BE2C (cell line): Measurements from ENCODE around the gene POLR3GL.

Experiments
- DNase-seq: peaks from one replicate; pipeline ENCODE4 v3.0.0-alpha.2; 2020
- H3K27me3 ChIP-seq: fragments of 250-450 bp; sonication (Bioruptor Pico); 2 replicates; pipeline ENCODE4 v1.5.1; 2020; ENCODE audit warnings: mild to moderate bottlenecking
- H3K36me3 ChIP-seq: fragments of 250-450 bp; sonication (Bioruptor Pico); 2 replicates; pipeline ENCODE4 v1.5.1; 2020; ENCODE audit warnings: mild to moderate bottlenecking
- H3K4me1 ChIP-seq: fragments of 250-450 bp; sonication (Bioruptor Pico); 2 replicates; pipeline ENCODE4 v1.5.1; 2020
- H3K4me3 ChIP-seq: 2 replicates; pipeline ENCODE4 v1.5.1; 2011; ENCODE audit warnings: low read depth, low read length
- H3K9me3 ChIP-seq: fragments of 250-450 bp; sonication (Bioruptor Pico); 2 replicates; pipeline ENCODE4 v1.5.1; 2020
- CTCF ChIP-seq: IDR thresholded peaks from 2 replicates; pipeline ENCODE4 v1.5.1; 2012; ENCODE audit warnings: mild to moderate bottlenecking, low read depth, low read length

Gene POLR3GL

GRCh38 chr1:145936247-145936646 is 28.2 kb upstream of the POLR3GL start:
- no peak for DNase-seq
- no peak for TF ChIP-seq CTCF
- Histone ChIP-seq H3K27me3 (no peaks in the 10 kb centered on the region), H3K4me1 (no peaks in the 10 kb centered on the region), H3K9me3 (no peaks in the 10 kb centered on the region), H3K4me3 (no peak overlapping the region), H3K36me3 (peaks cover 16% of the 10 kb centered on the region)

- TF ChIP-seq CTCF = no peak
- no peaks in the 10 kb centered on the region for H3K27me3 ChIP-seq
- no peaks in the 10 kb centered on the region for H3K4me1 ChIP-seq
- no peak overlapping the region for H3K4me3 ChIP-seq
- H3K36me3 ChIP-seq = peaks cover 21% of the 10 kb centered on the region
- H3K9me3 ChIP-seq = no peaks in the 10 kb centered on the region
- DNase-seq = no peak
These were observed 27.1 kb upstream of the POLR3GL start for GRCh38 chr1:145937436-145937835.

GRCh38 chr1:145942405-145942804 is 22.1 kb upstream of the POLR3GL start:
- Histone ChIP-seq H3K36me3 (peaks cover 26% of the 10 kb centered on the region), H3K9me3 (no peaks in the 10 kb centered on the region), H3K27me3 (no peaks in the 10 kb centered on the region), H3K4me3 (no peak overlapping the region), H3K4me1 (no peaks in the 10 kb centered on the region)
- no peak for DNase-seq
- TF ChIP-seq CTCF = no peak

GRCh38 chr1:145942871-145943270 is 21.6 kb upstream of the POLR3GL start:
- TF ChIP-seq CTCF = no peak
- Histone ChIP-seq H3K4me1 (no peaks in the 10 kb centered on the region), H3K4me3 (no peak overlapping the region), H3K9me3 (no peaks in the 10 kb centered on the region), H3K27me3 (no peaks in the 10 kb centered on the region), H3K36me3 (peaks cover 25% of the 10 kb centered on the region)
- DNase-seq = no peak

GRCh38 chr1:145944532-145944931 is 20.0 kb upstream of the POLR3GL start:
- Histone ChIP-seq H3K36me3 (peaks cover 25% of the 10 kb centered on the region), H3K27me3 (no peaks in the 10 kb centered on the region), H3K4me3 (no peak overlapping the region), H3K9me3 (no peaks in the 10 kb centered on the region), H3K4me1 (no peaks in the 10 kb centered on the region)
- DNase-seq = no peak
- no peak for TF ChIP-seq CTCF

GRCh38 chr1:145946477-145946986 is 18.0 kb upstream of the POLR3GL start:
- H3K36me3 ChIP-seq = peaks cover 22% of the 10 kb centered on the region
- no peak overlapping the region for H3K4me3 ChIP-seq
- DNase-seq = no peak
- H3K9me3 ChIP-seq = no peaks in the 10 kb centered on the region
- H3K4me1 ChIP-seq = no peaks in the 10 kb centered on the region
- no peaks in the 10 kb centered on the region for H3K27me3 ChIP-seq
- TF ChIP-seq CTCF = no peak
